Posterior vena cava (tissue), 2 donors: ENCODE measurements around the gene FAM228B. TPM values are rescaled to one million over a fixed set of nuclear protein-coding genes. Genes with fewer than 3 reads are reported as not detected.
"Not testable (repeated sequence)": the region's sequence is repeated elsewhere in the genome, so short reads cannot be mapped to it uniquely, and the experiment has no call there.

Source experiments
- DNase-seq: peaks from one replicate; pipeline ENCODE4 v3.0.0-alpha.2; 2020; ENCODE audit warnings: low spot score
- intact Hi-C, 2 donors: fragments of 100-400 bp; cut with DNase I; formaldehyde crosslinking; loops; one replicate each; pipeline versions ENCODE4 v1.14.1 to v1.14.2; 2022 to 2023
- total RNA-seq, 2 donors: library from RNA; stranded (reverse); fragmentation: NEBNext Ultra II Directional; extraction: Animal tissue kit (Norgen Biotek cat#: 25700); gene quantifications; one replicate each; pipeline ENCODE4 v1.2.1, GENCODE V29; 2021
- donor health status: DM: yes; HTN: yes; CAD: no.
- donor health status: DM: yes; HTN: yes; CAD: no.

The FAM228B gene
- total RNA-seq, 2 donors from 2014 or later, result 33.8 to 38.2 TPM

- intact Hi-C loops, result no loop called here
- no peak for DNase-seq
Measured at GRCh38 chr2:24190503-24190902, 67.2 kb downstream of the FAM228B start.

- intact Hi-C loops, result no loop called here
- DNase-seq, result no peak
Measured at GRCh38 chr2:24191156-24191555, 67.9 kb downstream of the FAM228B start.

GRCh38 chr2:24191848-24192247, 68.6 kb downstream of the FAM228B start:
- intact Hi-C loops, result no loop called here

GRCh38 chr2:24197213-24197612, 73.9 kb downstream of the FAM228B start:
- intact Hi-C loops, result not testable (repeated sequence)

More at GRCh38 chr2:24191848-24192247, 68.6 kb downstream of the FAM228B start:
- DNase-seq, result no peak

GRCh38 chr2:24199968-24200590, 76.8 kb downstream of the FAM228B start:
- no peak for DNase-seq
- intact Hi-C loops, result no loop called here

More at GRCh38 chr2:24197213-24197612, 73.9 kb downstream of the FAM228B start:
- DNase-seq, result not testable (repeated sequence)

GRCh38 chr2:24200799-24201198, 77.5 kb downstream of the FAM228B start:
- intact Hi-C loops, result no loop called here
- DNase-seq, result no peak

GRCh38 chr2:24203029-24203786, 79.9 kb downstream of the FAM228B start:
- intact Hi-C loops, result no loop called here
- DNase-seq, result no peak

- intact Hi-C loops, result no loop called here
- no peak for DNase-seq
Measured at GRCh38 chr2:24203787-24204150, 80.5 kb downstream of the FAM228B start.

- intact Hi-C loops, result no loop called here
- DNase-seq, result no peak
Measured at GRCh38 chr2:24204505-24204904, 81.2 kb downstream of the FAM228B start.

- intact Hi-C loops, result no loop called here
- no peak for DNase-seq
Measured at GRCh38 chr2:24205131-24205530, 81.9 kb downstream of the FAM228B start.

GRCh38 chr2:24206242-24206641, 83.0 kb downstream of the FAM228B start:
- intact Hi-C loops, result no loop called here
- DNase-seq, result no peak

- DNase-seq, result no peak
- intact Hi-C loops, result no loop called here
Measured at GRCh38 chr2:24206714-24207113, 83.4 kb downstream of the FAM228B start.

GRCh38 chr2:24207359-24207758, 84.1 kb downstream of the FAM228B start:
- intact Hi-C loops, result no loop called here
- no peak for DNase-seq

GRCh38 chr2:24208490-24208889, 85.2 kb downstream of the FAM228B start:
- intact Hi-C loops, result no loop called here
- no peak for DNase-seq

GRCh38 chr2:24209389-24210105, 86.3 kb downstream of the FAM228B start:
- intact Hi-C loops, result no loop called here
- DNase-seq, result no peak

- DNase-seq, result no peak
- intact Hi-C loops, result no loop called here
Measured at GRCh38 chr2:24210106-24210455, 86.8 kb downstream of the FAM228B start.

- intact Hi-C loops, result no loop called here
Measured at GRCh38 chr2:24210723-24211122, 87.5 kb downstream of the FAM228B start.

GRCh38 chr2:24211408-24211807, 88.1 kb downstream of the FAM228B start:
- intact Hi-C loops, result no loop called here
- DNase-seq, result no peak

More at GRCh38 chr2:24210723-24211122, 87.5 kb downstream of the FAM228B start:
- no peak for DNase-seq

- intact Hi-C loops, result no loop called here
- DNase-seq, result no peak
Measured at GRCh38 chr2:24214880-24215279, 91.6 kb downstream of the FAM228B start.
